Mucosa of stomach (tissue), 1 donor: ENCODE data around the gene COPB1.

Source experiments
- H3K27me3 ChIP-seq: one replicate; pipeline ENCODE4 v1.7.0; 2013; ENCODE audit warnings: mild to moderate bottlenecking, low read length; ENCODE audit not compliant: control insufficient read depth, insufficient read depth
- H3K36me3 ChIP-seq: one replicate; pipeline ENCODE4 v1.7.0; 2013; ENCODE audit warnings: low read length; ENCODE audit not compliant: control insufficient read depth, insufficient read depth
- H3K4me1 ChIP-seq: one replicate; pipeline ENCODE4 v1.7.0; 2013; ENCODE audit warnings: mild to moderate bottlenecking, low read length; ENCODE audit not compliant: control insufficient read depth, insufficient read depth
- H3K4me3 ChIP-seq: one replicate; pipeline ENCODE4 v1.7.0; 2013; ENCODE audit warnings: low read length
- H3K9ac ChIP-seq: one replicate; pipeline ENCODE4 v1.7.0; 2013; ENCODE audit warnings: mild to moderate bottlenecking, low read length, moderate library complexity
- H3K9me3 ChIP-seq: one replicate; pipeline ENCODE4 v1.7.0; 2013; ENCODE audit warnings: mild to moderate bottlenecking, low read length, moderate library complexity; ENCODE audit not compliant: control insufficient read depth
- donor health status: Pancreatic carcinoma.

The COPB1 gene

GRCh38 chr11:14500181-14500651 is 605 bp upstream of the COPB1 start:
- Histone ChIP-seq H3K4me3 (peak overlapping the region; percentile 98), H3K36me3 (no peaks in the 10 kb centered on the region), H3K9ac (peak overlapping the region; percentile 94), H3K27me3 (no peaks in the 10 kb centered on the region), H3K9me3 (no peaks in the 10 kb centered on the region), H3K4me1 (no peaks in the 10 kb centered on the region)

GRCh38 chr11:14499178-14499559 is 442 bp downstream of the COPB1 start:
- Histone ChIP-seq H3K4me1 (no peaks in the 10 kb centered on the region), H3K9me3 (no peaks in the 10 kb centered on the region), H3K9ac (peak overlapping the region; percentile 94), H3K27me3 (no peaks in the 10 kb centered on the region), H3K4me3 (peak overlapping the region; percentile 98), H3K36me3 (no peaks in the 10 kb centered on the region)

GRCh38 chr11:14480716-14481115 is 18.9 kb downstream of the COPB1 start:
- Histone ChIP-seq H3K9ac (no peak overlapping the region), H3K27me3 (no peaks in the 10 kb centered on the region), H3K4me3 (no peak overlapping the region), H3K9me3 (no peaks in the 10 kb centered on the region), H3K36me3 (no peaks in the 10 kb centered on the region), H3K4me1 (no peaks in the 10 kb centered on the region)

- Histone ChIP-seq H3K4me1 (no peaks in the 10 kb centered on the region), H3K9me3 (no peaks in the 10 kb centered on the region), H3K9ac (no peak overlapping the region), H3K36me3 (no peaks in the 10 kb centered on the region), H3K27me3 (no peaks in the 10 kb centered on the region), H3K4me3 (no peak overlapping the region)
Observed at GRCh38 chr11:14471127-14471526, 28.5 kb downstream of the COPB1 start.

GRCh38 chr11:14463623-14464022 is 36.0 kb downstream of the COPB1 start:
- peaks cover 6% of the 10 kb centered on the region for H3K36me3 ChIP-seq
- no peak overlapping the region for H3K4me3 ChIP-seq
- no peaks in the 10 kb centered on the region for H3K9me3 ChIP-seq
- H3K9ac ChIP-seq, result no peak overlapping the region
- H3K4me1 ChIP-seq, result no peaks in the 10 kb centered on the region
- no peaks in the 10 kb centered on the region for H3K27me3 ChIP-seq

GRCh38 chr11:14460147-14460546 is 39.5 kb downstream of the COPB1 start:
- no peak overlapping the region for H3K4me3 ChIP-seq
- H3K4me1 ChIP-seq, result no peaks in the 10 kb centered on the region
- H3K27me3 ChIP-seq, result no peaks in the 10 kb centered on the region
- H3K9ac ChIP-seq, result no peak overlapping the region
- H3K36me3 ChIP-seq, result peaks cover 6% of the 10 kb centered on the region
- no peaks in the 10 kb centered on the region for H3K9me3 ChIP-seq

- H3K9ac ChIP-seq, result no peak overlapping the region
- no peaks in the 10 kb centered on the region for H3K36me3 ChIP-seq
- no peaks in the 10 kb centered on the region for H3K27me3 ChIP-seq
- no peaks in the 10 kb centered on the region for H3K4me1 ChIP-seq
- H3K9me3 ChIP-seq, result no peaks in the 10 kb centered on the region
- H3K4me3 ChIP-seq, result no peak overlapping the region
Observed at GRCh38 chr11:14458377-14458776, 41.2 kb downstream of the COPB1 start.

GRCh38 chr11:14455648-14456430 is 43.8 kb downstream of the COPB1 start:
- H3K4me3 ChIP-seq, result no peak overlapping the region
- H3K27me3 ChIP-seq, result no peaks in the 10 kb centered on the region
- H3K4me1 ChIP-seq, result no peaks in the 10 kb centered on the region
- no peaks in the 10 kb centered on the region for H3K36me3 ChIP-seq
- H3K9me3 ChIP-seq, result no peaks in the 10 kb centered on the region
- no peak overlapping the region for H3K9ac ChIP-seq

GRCh38 chr11:14454861-14455632 is 44.6 kb downstream of the COPB1 start:
- no peaks in the 10 kb centered on the region for H3K4me1 ChIP-seq
- H3K4me3 ChIP-seq, result no peak overlapping the region
- no peaks in the 10 kb centered on the region for H3K36me3 ChIP-seq
- H3K9ac ChIP-seq, result no peak overlapping the region
- no peaks in the 10 kb centered on the region for H3K27me3 ChIP-seq
- H3K9me3 ChIP-seq, result no peaks in the 10 kb centered on the region

GRCh38 chr11:14451825-14452224 is 47.8 kb downstream of the COPB1 start:
- peaks cover 5% of the 10 kb centered on the region for H3K4me1 ChIP-seq
- no peak overlapping the region for H3K4me3 ChIP-seq
- no peak overlapping the region for H3K9ac ChIP-seq
- no peaks in the 10 kb centered on the region for H3K27me3 ChIP-seq
- H3K9me3 ChIP-seq, result no peaks in the 10 kb centered on the region
- H3K36me3 ChIP-seq, result no peaks in the 10 kb centered on the region

- H3K4me3 ChIP-seq, result no peak overlapping the region
- H3K9ac ChIP-seq, result no peak overlapping the region
- H3K9me3 ChIP-seq, result no peaks in the 10 kb centered on the region
- H3K4me1 ChIP-seq, result peaks cover 5% of the 10 kb centered on the region
- no peaks in the 10 kb centered on the region for H3K36me3 ChIP-seq
- no peaks in the 10 kb centered on the region for H3K27me3 ChIP-seq
Observed at GRCh38 chr11:14449302-14449714, 50.3 kb downstream of the COPB1 start.

- H3K36me3 ChIP-seq, result no peaks in the 10 kb centered on the region
- H3K9ac ChIP-seq, result no peak overlapping the region
- no peaks in the 10 kb centered on the region for H3K27me3 ChIP-seq
- no peaks in the 10 kb centered on the region for H3K9me3 ChIP-seq
- no peak overlapping the region for H3K4me3 ChIP-seq
- H3K4me1 ChIP-seq, result peaks cover 5% of the 10 kb centered on the region
Observed at GRCh38 chr11:14448240-14448639, 51.4 kb downstream of the COPB1 start.
